ENCODE data around the gene CDH23.

- no peak for TF ChIP-seq CTCF (conservative IDR thresholded peaks at IDR 0.05; ENCODE audit: low read depth, low read length)
- TF ChIP-seq EZH2 (IDR thresholded peaks at IDR 0.05; ENCODE audit: low read length, unreplicated experiment): no peak
- no peak for TF ChIP-seq EZH2phosphoT487 (IDR thresholded peaks at IDR 0.05; ENCODE audit: borderline replicate concordance, low read length)
Measured at GRCh38 chr10:71750124-71750841, 353.6 kb downstream of the CDH23 start.
